Mesothelial cell of epicardium (in vitro differentiated cells): ENCODE data around the gene SDSL. TPM values are rescaled to one million over a fixed set of nuclear protein-coding genes. Genes with fewer than 3 reads are reported as not detected.

ENCODE experiments used
- DNase-seq, 2 experiments: peaks; one replicate each; pipeline ENCODE4 v3.0.0; 2021; ENCODE audit warnings: low spot score in 2 of 2; ENCODE audit not compliant: unreplicated experiment in 2 of 2
- H3K27ac Mint-ChIP-seq: 2 replicates; pipeline ENCODE4 v1.8.0; 2021; ENCODE audit warnings: mixed read lengths
- H3K27me3 Mint-ChIP-seq: 2 replicates; pipeline ENCODE4 v1.8.0; 2021; ENCODE audit warnings: low read depth, mixed read lengths
- H3K36me3 Mint-ChIP-seq: 2 replicates; pipeline ENCODE4 v1.8.0; 2021; ENCODE audit warnings: mixed read lengths
- H3K4me1 Mint-ChIP-seq: 2 replicates; pipeline ENCODE4 v1.8.0; 2021; ENCODE audit warnings: mixed read lengths
- H3K4me3 Mint-ChIP-seq: 2 replicates; pipeline ENCODE4 v1.8.0; 2021; ENCODE audit warnings: mild to moderate bottlenecking, moderate library complexity, mixed read lengths
- H3K9me3 Mint-ChIP-seq: 2 replicates; pipeline ENCODE4 v1.8.0; 2021; ENCODE audit warnings: mixed read lengths
- total RNA-seq: library from RNA; stranded (reverse); gene quantifications from 3 replicates; pipeline ENCODE4 v1.2.1, GENCODE V29; 2021
- TF ChIP-seq, protein P1 (sequence below): fragments of 200-600 bp; sonication (generic); IDR thresholded peaks from one replicate; pipeline ENCODE4 v1.5.0; 2021; ENCODE audit warnings: antibody characterized with exemption; ENCODE audit not compliant: unreplicated experiment

Gene SDSL
- total RNA-seq, 1 donor from 2014 or later = 11.6 TPM

DNA sequence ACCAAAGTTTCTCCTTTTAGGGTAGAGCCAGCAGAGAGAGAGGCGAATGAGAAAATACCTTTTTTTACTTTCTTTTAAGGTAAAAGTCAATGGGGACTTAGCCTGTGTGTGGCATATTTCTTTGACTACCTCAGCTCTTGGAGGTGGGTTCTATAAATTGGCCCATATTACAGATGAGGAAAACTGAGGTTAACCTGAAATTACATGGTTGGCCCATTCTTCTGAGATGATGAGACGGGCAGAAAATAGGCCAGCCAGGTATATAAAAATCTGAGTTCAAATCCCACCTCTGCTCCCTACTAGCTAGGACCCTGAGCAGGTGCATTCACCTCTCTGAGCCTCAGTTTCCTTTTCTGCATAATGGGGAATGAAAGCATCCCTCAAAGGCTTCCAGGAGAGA is 27.1 kb downstream of the SDSL start:
- DNase-seq = no peak
- H3K27me3 Mint-ChIP-seq = peaks cover 63% of the 10 kb centered on the region
- H3K9me3 Mint-ChIP-seq = no peaks in the 10 kb centered on the region
- no peak overlapping the region for H3K4me3 Mint-ChIP-seq
- no peaks in the 10 kb centered on the region for H3K4me1 Mint-ChIP-seq
- H3K27ac Mint-ChIP-seq = no peak overlapping the region
- TF ChIP-seq, protein P1, sequence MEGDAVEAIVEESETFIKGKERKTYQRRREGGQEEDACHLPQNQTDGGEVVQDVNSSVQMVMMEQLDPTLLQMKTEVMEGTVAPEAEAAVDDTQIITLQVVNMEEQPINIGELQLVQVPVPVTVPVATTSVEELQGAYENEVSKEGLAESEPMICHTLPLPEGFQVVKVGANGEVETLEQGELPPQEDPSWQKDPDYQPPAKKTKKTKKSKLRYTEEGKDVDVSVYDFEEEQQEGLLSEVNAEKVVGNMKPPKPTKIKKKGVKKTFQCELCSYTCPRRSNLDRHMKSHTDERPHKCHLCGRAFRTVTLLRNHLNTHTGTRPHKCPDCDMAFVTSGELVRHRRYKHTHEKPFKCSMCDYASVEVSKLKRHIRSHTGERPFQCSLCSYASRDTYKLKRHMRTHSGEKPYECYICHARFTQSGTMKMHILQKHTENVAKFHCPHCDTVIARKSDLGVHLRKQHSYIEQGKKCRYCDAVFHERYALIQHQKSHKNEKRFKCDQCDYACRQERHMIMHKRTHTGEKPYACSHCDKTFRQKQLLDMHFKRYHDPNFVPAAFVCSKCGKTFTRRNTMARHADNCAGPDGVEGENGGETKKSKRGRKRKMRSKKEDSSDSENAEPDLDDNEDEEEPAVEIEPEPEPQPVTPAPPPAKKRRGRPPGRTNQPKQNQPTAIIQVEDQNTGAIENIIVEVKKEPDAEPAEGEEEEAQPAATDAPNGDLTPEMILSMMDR = no peak
- H3K36me3 Mint-ChIP-seq = no peaks in the 10 kb centered on the region

DNA sequence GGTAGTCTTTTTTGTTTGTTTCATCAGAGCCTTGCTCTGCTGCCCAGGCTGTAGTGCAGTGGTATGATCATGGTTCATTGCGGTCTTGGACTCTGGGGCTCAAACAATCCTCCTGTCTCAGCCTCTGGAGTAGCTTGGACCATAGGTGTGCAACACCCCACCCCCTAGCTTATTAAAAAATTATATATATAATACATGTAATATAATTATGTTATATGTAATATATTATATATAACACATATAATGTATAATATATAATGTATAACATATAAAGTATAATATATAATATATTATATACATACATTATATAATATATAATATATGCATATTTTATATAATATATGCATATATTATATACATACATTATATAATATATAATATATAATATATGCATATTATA is 27.7 kb downstream of the SDSL start:
- Mint-ChIP-seq H3K4me1 (no peaks in the 10 kb centered on the region), H3K27me3 (peaks cover 62% of the 10 kb centered on the region), H3K36me3 (no peaks in the 10 kb centered on the region), H3K4me3 (no peak overlapping the region), H3K9me3 (no peaks in the 10 kb centered on the region), H3K27ac (no peak overlapping the region)
- no peak for DNase-seq
- TF ChIP-seq, protein P1 = no peak

DNA sequence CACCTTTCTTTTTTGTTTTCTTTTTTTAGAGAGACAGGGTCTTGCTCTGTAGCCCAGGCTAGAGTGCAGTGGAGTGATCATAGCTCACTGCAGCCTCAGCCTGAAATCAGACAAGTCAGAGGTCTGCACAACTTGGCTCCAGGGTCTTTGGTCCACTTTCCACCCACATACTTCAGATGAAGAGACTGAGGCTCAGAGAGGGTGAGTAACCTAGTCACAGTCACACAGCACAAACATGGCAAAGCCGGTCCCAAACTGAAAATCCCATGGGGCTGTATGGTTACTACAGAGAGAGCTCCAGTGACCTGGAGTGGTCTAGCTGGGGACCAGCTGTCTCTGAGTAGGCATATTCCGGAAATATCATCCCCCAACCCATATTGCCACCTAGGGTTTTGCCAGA is 30.3 kb downstream of the SDSL start:
- Mint-ChIP-seq H3K4me3 (no peak overlapping the region), H3K27ac (no peak overlapping the region), H3K9me3 (no peaks in the 10 kb centered on the region), H3K4me1 (no peaks in the 10 kb centered on the region), H3K36me3 (no peaks in the 10 kb centered on the region), H3K27me3 (peaks cover 54% of the 10 kb centered on the region)
- TF ChIP-seq, protein P1 = no peak
- no peak for DNase-seq

DNA sequence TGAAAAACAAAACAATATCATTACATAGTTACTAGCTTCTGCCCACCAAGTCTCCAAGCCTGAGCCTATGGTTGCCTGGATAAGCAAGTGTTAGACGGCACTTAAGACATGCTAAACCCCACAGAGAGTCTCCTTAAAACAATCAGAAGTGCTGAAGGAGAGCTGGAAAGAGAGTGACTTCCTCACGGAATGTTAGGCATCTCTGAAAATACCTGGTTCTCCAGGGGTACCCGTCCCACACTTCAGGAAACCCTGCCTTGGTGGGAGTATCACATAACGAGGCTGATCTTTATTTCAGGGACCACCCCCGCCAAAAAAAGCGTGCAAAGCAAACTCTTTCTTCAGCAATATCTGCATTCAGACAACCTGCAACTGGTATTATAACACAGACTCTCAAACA is 31.1 kb downstream of the SDSL start:
- TF ChIP-seq, protein P1 = no peak
- Mint-ChIP-seq H3K9me3 (no peaks in the 10 kb centered on the region), H3K27me3 (peaks cover 55% of the 10 kb centered on the region), H3K27ac (no peak overlapping the region), H3K36me3 (no peaks in the 10 kb centered on the region), H3K4me1 (no peaks in the 10 kb centered on the region), H3K4me3 (no peak overlapping the region)
- DNase-seq = no peak

DNA sequence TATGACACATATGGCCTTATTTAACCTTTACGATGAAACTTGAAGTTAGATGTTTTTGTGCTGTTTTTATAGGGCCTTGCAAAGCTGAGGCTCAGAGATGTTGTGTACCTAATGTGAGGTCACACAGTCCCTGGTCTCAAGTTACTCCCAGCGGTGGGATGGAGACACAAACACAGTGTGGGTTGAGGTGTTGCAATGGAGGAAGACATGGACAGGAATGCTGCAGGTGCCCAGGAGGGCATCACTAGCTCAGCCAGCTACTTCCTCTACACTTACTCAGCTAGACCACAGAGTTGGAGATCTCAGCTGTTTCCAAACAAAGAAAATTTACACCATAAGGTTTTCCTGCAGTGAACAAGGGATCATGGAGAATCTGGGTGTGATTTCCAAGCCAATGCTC is 34.0 kb downstream of the SDSL start:
- Mint-ChIP-seq H3K4me1 (no peaks in the 10 kb centered on the region), H3K9me3 (no peaks in the 10 kb centered on the region), H3K27me3 (peaks cover 78% of the 10 kb centered on the region), H3K27ac (no peak overlapping the region), H3K36me3 (no peaks in the 10 kb centered on the region), H3K4me3 (no peak overlapping the region)
- DNase-seq = no peak
- TF ChIP-seq, protein P1 = no peak

DNA sequence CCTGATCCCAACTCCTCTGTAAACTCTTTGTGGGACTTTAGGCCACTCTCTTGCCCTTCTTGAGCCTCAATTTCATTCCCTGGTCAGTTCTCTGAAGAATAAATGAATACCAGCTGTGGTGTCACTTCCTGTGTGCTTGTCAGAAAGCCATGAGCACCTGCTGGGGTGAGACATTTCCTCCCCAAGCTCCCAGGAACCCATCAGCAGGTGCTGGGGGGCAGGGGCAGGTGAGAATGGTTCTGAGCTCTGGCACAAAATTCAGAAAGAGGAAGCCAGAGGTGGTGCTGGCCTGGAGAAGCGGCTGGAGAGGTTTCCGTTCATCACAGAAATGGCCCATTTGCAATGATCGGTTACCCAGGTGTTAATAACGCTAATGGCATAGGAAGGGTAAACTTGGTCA is 34.6 kb downstream of the SDSL start:
- H3K36me3 Mint-ChIP-seq = no peaks in the 10 kb centered on the region
- DNase-seq = no peak
- no peaks in the 10 kb centered on the region for H3K4me1 Mint-ChIP-seq
- H3K27ac Mint-ChIP-seq = no peak overlapping the region
- no peak overlapping the region for H3K4me3 Mint-ChIP-seq
- H3K27me3 Mint-ChIP-seq = peaks cover 83% of the 10 kb centered on the region
- H3K9me3 Mint-ChIP-seq = no peaks in the 10 kb centered on the region
- TF ChIP-seq, protein P1 = no peak
